ENCODE data around the gene SEC14L1.
"Not testable (repeated sequence)": the region's sequence is repeated elsewhere in the genome, so short reads cannot be mapped to it uniquely, and the experiment has no call there.

Gene SEC14L1

DNA sequence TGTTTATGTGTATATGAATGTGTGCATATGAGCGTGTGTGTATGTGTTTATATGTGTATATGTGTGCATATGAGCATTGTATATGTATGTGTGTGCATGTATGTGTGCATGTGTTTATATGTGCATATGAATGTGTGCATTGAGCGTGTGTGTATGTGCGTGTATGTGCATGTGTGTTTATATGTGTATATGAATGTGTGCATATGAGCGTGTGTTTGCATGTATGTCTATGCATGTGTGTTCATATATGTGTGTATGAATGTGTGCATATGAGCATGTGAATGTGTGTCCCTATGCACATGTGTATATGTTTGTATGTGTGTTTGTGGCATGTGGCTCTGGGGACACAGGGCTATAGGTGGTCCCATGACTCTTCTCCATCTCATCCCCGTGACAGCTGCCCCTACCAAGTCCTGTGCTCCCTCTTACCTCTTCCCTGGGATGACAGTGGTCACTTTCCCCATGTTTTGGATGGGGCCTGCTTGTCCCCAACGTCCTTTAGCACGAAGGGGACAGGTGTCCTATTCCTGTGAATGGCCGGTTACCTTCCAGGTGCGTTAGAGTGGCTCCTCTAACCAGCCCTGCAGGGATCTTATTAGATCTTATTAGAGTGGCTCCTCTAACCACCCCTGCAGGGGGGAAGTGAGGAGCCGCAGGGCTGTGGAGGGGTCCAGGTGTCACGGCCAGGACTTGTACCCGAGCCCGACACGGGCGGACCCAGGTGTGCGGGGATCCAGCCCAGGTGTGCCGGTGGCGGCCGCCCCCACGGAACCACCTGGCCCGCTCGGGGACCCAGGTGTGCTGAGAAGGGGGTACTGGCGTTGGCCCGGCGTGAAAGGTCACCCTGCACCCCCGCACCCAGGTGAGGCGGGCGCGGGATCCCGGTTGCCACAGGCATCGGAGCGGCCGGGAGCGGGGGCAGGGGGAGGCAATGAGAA, 105.6 kb downstream of the SEC14L1 start:
- DNase-seq, result no peak

DNA sequence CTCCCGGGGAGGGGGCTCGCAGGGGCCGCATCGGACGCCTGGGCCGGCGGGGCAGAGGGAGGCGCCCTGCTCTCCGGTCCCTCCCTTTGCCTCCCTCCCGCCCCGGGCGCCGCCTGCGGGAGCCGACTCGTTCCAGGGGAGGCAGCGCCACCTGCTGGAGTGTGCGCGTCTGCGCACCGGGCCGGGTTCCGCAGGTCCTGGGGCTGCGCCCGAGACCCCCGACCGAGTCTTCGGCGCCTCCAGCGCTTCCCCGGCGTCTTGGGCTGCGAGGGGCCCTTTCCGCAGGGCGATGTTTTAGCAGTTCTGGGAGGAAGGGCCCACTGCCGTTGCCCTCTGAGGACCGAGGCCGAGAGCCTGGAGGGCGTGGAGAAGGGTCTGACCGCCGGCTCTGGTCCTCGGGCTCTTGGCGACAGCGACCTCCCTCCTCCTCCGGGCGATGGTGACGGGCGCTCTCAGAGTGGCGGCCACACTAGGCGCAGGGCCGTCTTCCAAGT, 106.3 kb downstream of the SEC14L1 start:
- DNase-seq, result peak; percentile 68

DNA sequence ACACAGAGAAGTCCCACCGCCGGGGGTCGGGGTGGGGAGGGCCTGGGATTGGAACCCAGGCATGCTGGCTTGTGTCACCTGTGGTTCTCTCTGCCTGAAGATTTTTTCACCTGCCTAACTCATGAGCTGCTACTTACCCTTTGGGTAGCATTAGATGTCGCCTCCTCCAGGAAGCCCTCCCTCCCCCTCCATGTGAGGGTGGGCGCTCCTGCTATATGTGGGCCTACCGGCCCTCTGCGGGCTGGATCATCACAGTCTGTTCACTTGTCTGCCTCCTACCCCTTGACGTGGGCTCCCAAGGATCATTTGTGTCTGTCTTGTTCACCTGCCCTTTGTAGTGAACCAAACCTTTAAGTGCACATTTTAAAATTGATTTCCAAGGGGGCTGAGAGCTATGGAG, 106.8 kb downstream of the SEC14L1 start:
- DNase-seq, result no peak

DNA sequence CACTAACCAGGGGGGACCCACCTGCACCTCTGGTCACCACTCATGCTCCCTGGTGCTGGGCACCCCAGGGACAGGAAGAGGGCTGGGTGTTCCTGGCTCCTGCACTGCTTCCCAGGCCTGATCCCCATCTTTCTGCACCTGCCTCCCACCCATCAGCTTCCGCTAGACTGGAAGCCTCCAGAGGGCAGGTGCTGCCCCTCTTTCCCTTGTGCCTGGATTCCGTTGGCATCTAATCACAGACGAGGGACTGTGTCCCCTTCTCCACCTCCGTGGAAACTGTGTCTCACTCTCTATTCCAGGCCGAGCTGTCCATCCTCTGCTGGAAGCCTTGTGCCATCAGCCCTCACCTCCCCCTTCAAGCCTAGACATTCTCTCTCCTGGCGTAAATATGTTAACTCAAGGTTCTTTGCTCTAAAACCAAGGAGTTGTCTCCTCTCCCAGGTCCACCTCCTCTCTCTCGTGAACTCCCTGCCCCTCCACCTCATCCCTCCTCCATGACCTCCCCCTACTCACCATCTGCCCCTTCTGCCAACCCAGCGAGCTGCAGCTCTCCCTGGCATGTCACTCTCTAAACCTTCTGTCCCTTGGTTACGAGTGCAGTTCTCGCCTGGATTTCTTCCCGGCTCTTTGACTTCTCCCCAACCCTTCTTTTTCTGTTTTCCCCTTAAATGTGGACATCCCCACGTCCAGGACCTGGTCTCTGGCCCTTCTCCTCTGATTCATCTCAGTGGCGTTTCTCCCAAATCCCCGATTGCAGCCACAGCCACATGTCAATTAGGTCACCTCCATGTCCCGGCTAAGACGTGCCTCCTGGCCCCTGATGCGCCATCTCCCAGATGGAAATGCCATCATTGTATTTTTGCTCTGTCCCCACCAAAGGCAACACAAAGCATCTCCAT, 107.7 kb downstream of the SEC14L1 start:
- DNase-seq, result no peak

DNA sequence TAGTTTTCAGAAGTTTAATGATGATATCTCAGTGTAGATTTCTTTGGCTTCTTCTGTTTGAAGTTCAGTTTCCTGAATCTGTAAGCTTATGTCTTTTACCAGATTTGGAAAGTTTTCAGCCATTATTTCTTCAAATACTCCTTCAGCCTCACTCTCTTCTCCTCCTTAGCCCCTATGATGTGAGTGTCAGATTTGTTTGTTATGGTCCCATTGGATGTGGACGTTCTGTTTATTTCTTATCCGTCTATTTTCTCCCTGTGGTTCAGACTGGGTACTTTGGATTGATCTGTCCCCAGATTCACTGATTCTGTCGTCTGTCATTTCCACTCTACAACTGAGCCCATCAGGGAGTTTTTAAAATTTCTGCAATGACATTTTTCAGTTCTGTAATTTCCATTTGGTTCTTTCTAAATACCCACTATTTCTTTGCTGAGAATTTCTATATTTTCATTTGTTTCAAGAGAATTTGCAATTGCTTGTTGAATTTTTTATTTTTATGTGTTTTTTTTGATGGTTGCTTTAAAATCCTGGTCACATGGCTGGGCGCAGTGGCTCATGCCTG, 110.9 kb downstream of the SEC14L1 start:
- no peak for DNase-seq

DNA sequence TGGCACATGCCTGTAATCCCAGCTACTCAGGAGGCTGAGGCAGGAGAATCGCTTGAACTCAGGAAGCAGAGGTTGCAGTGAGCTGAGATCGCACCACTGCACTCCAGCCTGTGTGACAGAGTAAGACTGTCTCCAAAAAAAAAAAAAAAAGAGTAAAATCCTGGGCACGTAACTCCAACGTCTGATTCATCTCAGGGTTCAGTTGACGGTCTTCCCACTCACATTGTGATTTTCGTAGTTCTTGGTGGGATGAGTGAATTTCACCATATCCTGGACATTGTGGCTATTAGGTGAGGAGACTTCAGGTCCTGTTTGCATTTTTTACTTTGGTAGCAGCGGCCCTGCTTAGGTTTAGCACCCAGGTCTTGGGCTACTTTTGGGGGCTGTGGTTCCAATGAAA, 111.5 kb downstream of the SEC14L1 start:
- not testable (repeated sequence) for DNase-seq

DNA sequence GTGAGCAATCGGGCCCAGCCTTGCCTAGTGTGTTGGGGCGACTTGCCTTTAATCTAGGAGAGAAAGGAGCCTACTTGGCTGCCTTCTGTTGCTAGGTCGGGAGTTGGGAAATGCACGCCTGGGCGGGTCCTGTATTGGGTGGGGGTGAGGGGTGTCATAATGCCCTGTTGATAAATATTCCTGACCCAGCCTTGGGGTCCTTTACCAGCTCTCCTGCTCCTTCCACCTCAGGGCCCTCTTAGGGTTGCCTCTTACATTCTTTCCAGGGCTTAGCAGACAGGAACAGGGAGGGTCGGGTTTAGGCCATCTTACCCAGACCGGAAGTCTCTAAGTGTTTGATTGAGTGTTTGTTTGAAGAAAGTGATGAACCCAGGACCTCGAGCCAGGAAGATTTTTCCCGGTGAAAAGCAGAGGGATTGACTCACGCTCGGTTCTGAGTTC, 112.9 kb downstream of the SEC14L1 start:
- no peak for DNase-seq

DNA sequence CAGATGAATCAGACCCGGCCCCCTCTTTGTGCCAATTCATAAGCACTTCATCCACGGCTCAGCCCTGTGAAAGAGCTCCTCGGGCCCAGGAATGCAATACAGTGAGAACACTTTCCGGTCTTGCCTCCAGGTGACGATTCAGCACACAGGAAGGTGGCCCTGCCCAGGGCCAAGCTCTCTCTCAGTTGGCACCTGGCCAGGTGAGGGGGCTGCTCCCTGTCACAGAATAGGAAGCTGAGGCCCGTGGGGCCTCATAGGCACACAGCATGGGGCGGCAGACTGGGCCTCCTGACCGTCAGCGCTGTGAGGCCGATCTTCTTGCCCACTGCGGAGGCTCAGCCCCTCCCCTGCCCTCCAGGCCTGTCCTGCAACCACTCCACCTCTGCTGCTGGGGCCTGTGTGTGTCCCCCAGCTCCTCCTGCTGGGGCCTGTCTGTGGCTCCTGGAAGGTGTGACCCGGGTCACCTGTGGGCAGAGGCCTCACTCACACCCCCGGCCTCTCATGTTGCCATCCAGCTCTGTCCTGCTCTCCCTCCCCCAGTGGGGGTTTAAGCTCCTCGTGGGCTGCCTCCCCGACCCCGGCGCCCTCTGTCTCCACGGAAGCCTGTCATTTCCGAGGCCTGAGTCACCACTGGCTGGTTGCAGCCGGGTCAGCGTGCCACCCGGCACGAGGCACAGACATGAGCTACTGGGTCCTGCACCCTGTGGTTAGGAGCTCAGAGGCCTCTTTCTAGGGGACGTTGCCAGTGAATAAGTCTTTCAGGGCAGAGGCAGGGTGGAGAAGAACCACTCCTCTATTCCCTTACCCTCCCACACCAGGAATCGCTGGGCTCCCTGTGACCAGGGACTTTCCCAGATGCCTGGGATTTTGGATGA, 114.4 kb downstream of the SEC14L1 start:
- DNase-seq, result no peak

DNA sequence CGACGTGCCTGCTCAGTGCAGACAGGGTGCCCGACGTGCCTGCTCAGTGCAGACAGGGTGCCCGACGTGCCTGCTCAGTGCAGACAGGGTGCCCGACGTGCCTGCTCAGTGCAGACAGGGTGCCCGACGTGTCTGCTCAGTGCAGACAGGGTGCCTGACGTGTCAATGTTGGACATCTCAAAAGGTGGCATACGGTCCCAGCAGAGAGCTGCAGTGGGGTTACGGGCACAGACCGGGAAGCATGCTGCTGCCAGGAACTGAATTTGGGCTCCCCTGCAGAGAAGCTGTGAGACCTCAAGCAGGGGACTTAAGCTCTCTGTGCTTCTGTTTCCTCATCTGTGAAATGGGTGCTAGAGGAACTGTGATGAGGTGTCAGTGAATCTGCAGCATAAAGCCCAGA, 115.2 kb downstream of the SEC14L1 start:
- DNase-seq, result not testable (repeated sequence)

DNA sequence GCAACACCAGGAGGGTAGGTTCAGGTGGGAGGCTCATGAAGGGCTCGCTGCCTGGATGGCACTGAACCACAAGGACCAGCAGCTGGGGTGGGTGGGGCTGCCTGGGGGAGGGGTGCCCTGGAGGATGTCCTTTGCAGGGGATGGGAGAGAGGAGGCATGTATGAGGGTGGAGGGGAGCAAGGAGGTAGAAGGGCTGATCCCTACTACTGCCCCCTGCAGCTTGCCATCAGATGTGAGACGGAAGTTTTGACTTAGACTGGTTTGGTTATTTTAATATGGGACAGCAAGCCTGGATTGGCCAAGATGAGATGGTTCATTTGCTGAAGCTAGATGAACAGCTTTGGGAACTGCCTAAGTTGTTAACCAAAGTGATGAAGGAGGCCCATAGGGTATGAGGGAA, 115.9 kb downstream of the SEC14L1 start:
- no peak for DNase-seq

DNA sequence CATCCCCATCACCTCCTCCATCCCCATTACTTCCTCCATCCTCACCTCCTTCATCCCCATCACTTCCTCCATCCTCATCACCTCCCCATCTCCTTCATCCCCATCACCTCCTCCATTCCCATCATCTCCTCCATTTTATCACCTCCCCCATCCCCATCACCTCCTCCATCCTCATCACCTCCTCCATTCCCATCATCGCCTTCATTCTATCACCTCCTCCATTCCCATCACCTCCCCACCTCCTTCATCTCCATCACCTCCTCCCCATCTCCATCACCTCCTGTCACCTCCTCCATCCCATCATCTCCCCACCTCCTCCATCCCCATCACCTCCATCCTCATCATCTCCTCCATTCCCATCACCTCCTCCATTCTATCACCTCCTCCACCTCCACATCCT, 116.4 kb downstream of the SEC14L1 start:
- DNase-seq, result no peak

DNA sequence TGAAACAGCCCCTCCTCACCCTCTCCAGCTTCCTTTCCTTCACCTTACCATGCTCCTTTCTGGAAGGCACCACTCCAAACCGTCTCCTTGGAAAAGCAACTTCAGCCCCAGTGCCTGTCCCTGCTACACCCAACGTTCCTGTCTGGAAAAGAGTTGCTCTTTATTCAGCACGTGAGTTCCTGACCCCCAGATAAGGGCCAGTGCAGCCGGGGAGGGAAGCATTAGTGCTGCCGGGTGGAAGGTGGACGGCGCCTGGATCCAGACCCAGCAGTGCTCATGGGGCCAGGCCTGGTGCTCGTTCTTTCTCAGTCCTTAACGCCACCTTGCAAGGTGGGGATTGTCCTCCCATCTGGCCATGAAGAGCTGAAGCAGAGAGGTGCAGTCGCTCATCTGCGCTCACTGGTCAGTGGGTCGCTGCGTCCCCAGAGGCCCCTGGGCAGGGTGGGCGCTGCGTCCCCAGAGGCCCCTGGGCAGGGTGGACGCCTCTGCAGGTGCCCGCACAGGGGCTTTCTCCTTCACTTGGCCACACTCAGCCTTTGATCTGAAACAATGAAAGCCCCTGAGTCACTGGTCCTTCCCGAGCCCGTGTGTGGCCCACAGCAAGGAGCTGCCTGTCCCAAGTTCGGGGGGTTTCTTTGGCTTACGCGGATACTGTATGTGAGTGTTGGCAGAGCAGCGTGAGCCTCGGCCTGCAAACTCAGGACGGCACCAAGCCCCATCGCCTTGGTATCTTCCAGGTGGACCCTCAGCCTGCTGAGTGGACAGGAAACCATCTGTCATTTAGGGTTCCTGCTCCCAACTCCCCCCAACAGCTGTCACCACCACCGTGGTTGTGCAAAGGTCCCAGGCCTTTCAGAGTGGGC, 117.1 kb downstream of the SEC14L1 start:
- DNase-seq, result no peak

DNA sequence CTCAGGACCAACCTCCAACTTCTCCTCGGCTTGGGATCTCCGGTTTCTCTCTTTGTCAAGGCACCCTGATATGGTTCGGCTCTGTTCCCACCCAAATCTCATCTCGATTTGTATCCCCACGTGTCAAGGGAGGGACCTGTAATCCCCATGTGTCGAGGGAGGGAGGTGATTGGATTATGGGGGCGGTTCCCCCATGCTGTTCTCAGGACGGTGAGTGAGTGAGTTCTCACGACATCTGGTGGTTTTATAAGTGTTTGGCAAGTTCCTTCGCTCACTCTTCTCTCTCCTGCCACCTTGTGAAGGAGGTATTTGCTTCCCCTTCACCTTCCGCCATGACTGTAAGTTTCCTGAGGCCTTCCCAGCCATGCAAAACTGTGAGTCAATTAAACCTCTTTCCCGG, 117.9 kb downstream of the SEC14L1 start:
- DNase-seq, result no peak

DNA sequence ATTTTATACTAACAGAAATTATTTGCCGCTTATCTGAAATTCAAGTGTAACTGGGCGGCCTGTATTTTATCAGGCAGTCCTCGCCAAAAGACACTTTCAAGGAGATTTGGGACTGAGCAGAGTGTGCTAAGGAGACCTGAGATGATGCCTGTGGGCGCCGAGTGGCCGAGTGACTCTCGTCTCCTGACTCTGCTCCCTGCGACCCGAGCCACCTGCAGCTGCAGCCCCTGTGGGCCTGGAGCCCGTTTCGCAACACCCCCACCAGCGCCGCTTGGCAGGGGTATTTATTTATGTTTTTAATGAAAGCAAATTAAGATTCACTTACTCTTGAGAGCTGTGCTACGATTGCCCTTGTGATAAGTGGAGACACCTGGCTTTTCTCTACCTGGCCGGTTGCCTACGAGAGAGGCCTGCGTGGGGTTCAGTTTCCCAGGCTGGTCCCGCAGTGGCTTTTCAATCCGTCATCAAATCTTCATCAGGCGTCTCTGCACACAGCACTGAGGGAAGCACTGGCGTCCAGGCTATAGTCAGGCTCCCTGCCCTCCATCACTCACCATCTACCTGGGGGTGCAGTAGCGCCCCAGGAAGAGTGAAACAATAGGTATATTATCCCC, 124.0 kb downstream of the SEC14L1 start:
- DNase-seq, result no peak

DNA sequence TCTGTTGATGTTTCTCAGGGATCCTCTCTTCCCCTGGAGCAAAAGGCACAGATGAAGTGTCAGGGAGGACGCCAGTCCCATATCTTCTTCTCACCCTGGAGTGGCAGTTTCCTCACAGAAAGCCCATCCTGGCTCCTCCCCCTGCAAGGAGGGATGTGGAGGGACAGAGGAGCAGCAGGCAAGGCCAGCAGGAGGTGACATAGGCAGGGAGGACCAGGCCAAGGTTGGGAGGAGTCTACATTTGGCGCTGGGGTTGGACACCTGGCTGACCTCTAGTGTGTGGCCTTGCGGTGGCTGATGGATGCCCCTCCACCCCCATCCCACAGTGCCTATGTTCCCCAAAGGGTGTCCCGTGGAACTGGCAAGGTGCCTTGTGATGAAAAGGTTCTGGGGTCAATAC, 125.4 kb downstream of the SEC14L1 start:
- DNase-seq, result no peak
